Kidney epithelial cell (primary cell): ENCODE measurements around the gene USH1C. TPM values are rescaled to one million over a fixed set of nuclear protein-coding genes. Genes with fewer than 3 reads are reported as not detected.

ENCODE experiments used
- DNase-seq: peaks from one replicate; pipeline ENCODE4 v3.0.0-alpha.2; 2010; ENCODE audit warnings: low read depth
- H3K27me3 ChIP-seq: 2 replicates; pipeline ENCODE4 v1.6.0; 2011; ENCODE audit warnings: low read length; ENCODE audit not compliant: control insufficient read depth, insufficient read depth
- H3K36me3 ChIP-seq: 2 replicates; pipeline ENCODE4 v1.5.1; 2011; ENCODE audit warnings: low read length; ENCODE audit not compliant: control insufficient read depth, insufficient read depth
- H3K4me3 ChIP-seq: 2 replicates; pipeline ENCODE4 v1.5.1; 2011; ENCODE audit warnings: low read depth, mild to moderate bottlenecking, control low read depth, low read length
- CTCF ChIP-seq: IDR thresholded peaks from 2 replicates; pipeline ENCODE4 v1.5.1; 2011; ENCODE audit warnings: mild to moderate bottlenecking, moderate library complexity, low read length, control low read depth, inconsistent platforms; ENCODE audit not compliant: insufficient read depth, poor library complexity, severe bottlenecking
- total RNA-seq: library from RNA; depleted of rRNA; stranded (reverse); fragments of >200 nt; gene quantifications from 2 replicates; pipeline ENCODE4 v1.2.3, GENCODE V29; 2015

The USH1C gene
- total RNA-seq, 1 donor from 2014 or later = 1.8 TPM

- H3K36me3 ChIP-seq = no peaks in the 10 kb centered on the region
- H3K4me3 ChIP-seq = no peak overlapping the region
- DNase-seq = no peak
- no peak for TF ChIP-seq CTCF
- peaks cover 19% of the 10 kb centered on the region for H3K27me3 ChIP-seq
These were observed 74.2 kb downstream of the USH1C start for GRCh38 chr11:17469998-17470397.

- Histone ChIP-seq H3K4me3 (no peak overlapping the region), H3K27me3 (peaks cover 5% of the 10 kb centered on the region), H3K36me3 (no peaks in the 10 kb centered on the region)
- no peak for TF ChIP-seq CTCF
- no peak for DNase-seq
These were observed 76.1 kb downstream of the USH1C start for GRCh38 chr11:17468122-17468521.

- no peak for TF ChIP-seq CTCF
- Histone ChIP-seq H3K4me3 (no peak overlapping the region), H3K36me3 (no peaks in the 10 kb centered on the region), H3K27me3 (no peaks in the 10 kb centered on the region)
- no peak for DNase-seq
These were observed 80.6 kb downstream of the USH1C start for GRCh38 chr11:17463546-17464174.

GRCh38 chr11:17462940-17463339, 81.3 kb downstream of the USH1C start:
- DNase-seq = no peak
- no peak overlapping the region for H3K4me3 ChIP-seq
- H3K36me3 ChIP-seq = no peaks in the 10 kb centered on the region
- H3K27me3 ChIP-seq = no peaks in the 10 kb centered on the region
- TF ChIP-seq CTCF = no peak

GRCh38 chr11:17460406-17460805, 83.8 kb downstream of the USH1C start:
- Histone ChIP-seq H3K4me3 (no peak overlapping the region), H3K27me3 (no peaks in the 10 kb centered on the region), H3K36me3 (no peaks in the 10 kb centered on the region)
- TF ChIP-seq CTCF = no peak
- DNase-seq = no peak

- Histone ChIP-seq H3K36me3 (no peaks in the 10 kb centered on the region), H3K27me3 (no peaks in the 10 kb centered on the region), H3K4me3 (no peak overlapping the region)
- TF ChIP-seq CTCF = no peak
- no peak for DNase-seq
These were observed 84.8 kb downstream of the USH1C start for GRCh38 chr11:17459236-17459896.
